Muscle layer of colon (tissue), 2 donors: ENCODE data around the gene SP6.

ENCODE experiments used
- H3K27ac ChIP-seq: one replicate; pipeline ENCODE4 v1.7.0; 2013; ENCODE audit warnings: low read depth, mild to moderate bottlenecking, low read length, moderate library complexity
- H3K27me3 ChIP-seq, 2 donors: one replicate each; pipeline ENCODE4 v1.7.0; 2013; ENCODE audit warnings: low read length in 2 of 2, mild to moderate bottlenecking in 2 of 2; ENCODE audit not compliant: insufficient read depth in 2 of 2, control insufficient read depth in 1 of 2
- H3K36me3 ChIP-seq: one replicate; pipeline ENCODE4 v1.7.0; 2013; ENCODE audit warnings: mild to moderate bottlenecking, low read length; ENCODE audit not compliant: insufficient read depth
- H3K4me1 ChIP-seq: one replicate; pipeline ENCODE4 v1.7.0; 2013; ENCODE audit warnings: mild to moderate bottlenecking, low read length; ENCODE audit not compliant: insufficient read depth
- H3K4me3 ChIP-seq, 2 donors: one replicate each; pipeline ENCODE4 v1.7.0; 2013; ENCODE audit warnings: low read length in 2 of 2, low read depth in 1 of 2, mild to moderate bottlenecking in 1 of 2, moderate library complexity in 1 of 2
- H3K9ac ChIP-seq: one replicate; pipeline ENCODE4 v1.7.0; 2013; ENCODE audit warnings: low read length
- H3K9me3 ChIP-seq: one replicate; pipeline ENCODE4 v1.7.0; 2013; ENCODE audit warnings: mild to moderate bottlenecking, low read length
- donor health status: abdominal sarcoma.
- donor health status: Adenocarcinoma of cecum.

Gene SP6

DNA sequence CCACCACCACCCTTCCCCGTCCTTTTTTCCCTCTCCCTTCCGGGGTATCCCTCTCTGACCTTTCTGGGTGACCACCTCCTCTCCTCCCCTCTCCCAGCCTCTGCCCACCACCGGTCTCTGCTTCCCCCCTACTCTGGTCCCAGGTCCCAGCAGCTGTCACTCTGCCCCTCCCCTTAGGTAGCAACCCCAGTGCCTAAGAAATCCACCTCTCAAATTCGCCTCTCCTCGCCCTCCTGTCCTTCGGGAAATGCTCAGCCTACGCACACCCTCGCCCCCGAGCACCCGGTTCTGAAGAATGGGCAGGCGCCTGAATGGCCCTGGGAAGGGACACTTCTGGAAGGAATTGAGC is 775 bp upstream of the SP6 start:
- no peaks in the 10 kb centered on the region for H3K4me1 ChIP-seq
- no peaks in the 10 kb centered on the region for H3K36me3 ChIP-seq
- H3K9ac ChIP-seq: no peak overlapping the region
- H3K27me3 ChIP-seq: peaks cover 58 to 98% of the 10 kb centered on the region in 2 donors
- H3K9me3 ChIP-seq: no peaks in the 10 kb centered on the region
- H3K4me3 ChIP-seq: no peak overlapping the region
- H3K27ac ChIP-seq: no peak overlapping the region

DNA sequence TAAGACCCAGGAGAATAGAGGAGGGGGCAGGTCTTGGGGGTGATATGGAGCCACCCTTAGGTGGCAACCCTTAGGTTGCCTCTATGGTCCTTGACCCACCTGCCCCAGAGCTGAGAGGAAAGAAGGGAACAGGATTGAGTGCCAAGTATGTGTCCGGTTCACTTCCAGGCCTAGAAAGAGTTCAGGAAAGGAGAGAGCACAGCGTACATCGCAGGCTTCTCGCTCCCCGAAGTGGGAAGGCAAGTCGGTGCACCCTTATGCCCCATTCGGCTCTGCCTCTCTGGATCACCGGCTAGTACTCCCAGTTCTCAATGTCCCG is 631 bp downstream of the SP6 start:
- H3K27ac ChIP-seq: no peak overlapping the region
- no peaks in the 10 kb centered on the region for H3K4me1 ChIP-seq
- H3K9ac ChIP-seq: no peak overlapping the region
- H3K27me3 ChIP-seq: peaks cover 56 to 97% of the 10 kb centered on the region in 2 donors
- no peaks in the 10 kb centered on the region for H3K36me3 ChIP-seq
- H3K4me3 ChIP-seq: no peak overlapping the region
- no peaks in the 10 kb centered on the region for H3K9me3 ChIP-seq

DNA sequence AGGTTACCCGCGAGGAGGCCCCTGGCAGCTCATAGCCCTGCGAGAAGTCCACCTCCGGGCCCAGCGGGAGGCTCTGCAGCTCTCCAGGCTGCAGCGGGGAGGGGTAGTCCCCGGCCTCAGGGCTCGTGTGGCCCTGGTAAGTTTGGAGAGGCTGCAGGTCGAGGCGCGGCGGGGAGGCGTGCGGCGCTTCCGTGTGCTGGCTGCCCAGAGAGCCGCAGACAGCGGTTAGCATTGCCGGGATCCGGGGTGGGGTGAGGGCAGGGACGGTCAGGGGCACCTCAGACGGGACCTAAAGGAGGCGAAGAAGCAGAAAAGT is 2.8 kb downstream of the SP6 start:
- H3K9ac ChIP-seq: no peak overlapping the region
- no peaks in the 10 kb centered on the region for H3K36me3 ChIP-seq
- H3K9me3 ChIP-seq: no peaks in the 10 kb centered on the region
- no peak overlapping the region for H3K27ac ChIP-seq
- H3K27me3 ChIP-seq: peaks cover 35 to 83% of the 10 kb centered on the region in 2 donors
- H3K4me1 ChIP-seq: no peaks in the 10 kb centered on the region
- no peak overlapping the region for H3K4me3 ChIP-seq

DNA sequence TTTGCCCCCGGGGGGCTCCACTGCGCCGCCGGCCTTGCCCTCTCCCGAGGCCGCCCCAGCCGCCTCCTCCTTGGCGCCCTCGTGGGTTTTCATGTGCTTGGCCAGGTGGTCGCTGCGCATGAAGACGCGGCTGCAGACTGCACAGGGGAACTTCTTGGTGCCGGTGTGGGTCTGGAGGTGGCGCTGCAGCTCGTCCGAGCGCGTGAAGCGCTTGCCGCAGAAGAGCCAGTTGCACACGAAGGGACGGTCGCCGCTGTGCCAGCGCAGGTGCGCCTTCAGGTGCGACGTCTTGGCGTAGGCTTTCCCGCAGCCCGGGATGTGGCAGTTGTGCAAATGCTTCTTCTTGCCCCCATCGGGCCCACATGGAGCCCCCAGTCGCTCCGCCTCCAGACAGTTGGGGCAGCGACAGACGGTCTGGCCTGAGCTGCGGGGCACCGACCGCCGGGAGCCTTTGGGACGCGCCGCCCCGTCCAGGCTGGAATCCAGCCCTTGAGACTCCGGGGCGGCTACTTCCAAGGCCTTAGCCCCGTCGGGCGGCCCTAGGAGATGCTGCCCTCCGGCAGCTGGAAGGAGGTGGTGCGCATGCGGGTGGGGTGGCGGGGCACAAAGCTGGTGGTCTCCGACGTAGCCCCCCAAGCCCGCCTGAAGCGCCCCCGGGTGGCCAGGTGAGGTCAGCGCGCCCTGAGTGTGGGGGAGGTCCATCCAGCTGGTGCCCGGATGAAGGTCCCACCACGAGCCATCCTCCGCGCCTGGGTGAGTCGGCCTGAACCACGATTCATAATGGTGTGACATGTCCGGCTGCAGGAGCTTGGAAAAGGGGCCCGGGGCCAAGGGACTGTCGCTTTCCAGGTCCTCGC is 3.4 kb downstream of the SP6 start:
- H3K9ac ChIP-seq: no peak overlapping the region
- H3K27ac ChIP-seq: no peak overlapping the region
- no peaks in the 10 kb centered on the region for H3K4me1 ChIP-seq
- H3K27me3 ChIP-seq: peaks cover 30 to 77% of the 10 kb centered on the region in 2 donors
- H3K36me3 ChIP-seq: no peaks in the 10 kb centered on the region
- H3K4me3 ChIP-seq: no peak overlapping the region
- no peaks in the 10 kb centered on the region for H3K9me3 ChIP-seq

DNA sequence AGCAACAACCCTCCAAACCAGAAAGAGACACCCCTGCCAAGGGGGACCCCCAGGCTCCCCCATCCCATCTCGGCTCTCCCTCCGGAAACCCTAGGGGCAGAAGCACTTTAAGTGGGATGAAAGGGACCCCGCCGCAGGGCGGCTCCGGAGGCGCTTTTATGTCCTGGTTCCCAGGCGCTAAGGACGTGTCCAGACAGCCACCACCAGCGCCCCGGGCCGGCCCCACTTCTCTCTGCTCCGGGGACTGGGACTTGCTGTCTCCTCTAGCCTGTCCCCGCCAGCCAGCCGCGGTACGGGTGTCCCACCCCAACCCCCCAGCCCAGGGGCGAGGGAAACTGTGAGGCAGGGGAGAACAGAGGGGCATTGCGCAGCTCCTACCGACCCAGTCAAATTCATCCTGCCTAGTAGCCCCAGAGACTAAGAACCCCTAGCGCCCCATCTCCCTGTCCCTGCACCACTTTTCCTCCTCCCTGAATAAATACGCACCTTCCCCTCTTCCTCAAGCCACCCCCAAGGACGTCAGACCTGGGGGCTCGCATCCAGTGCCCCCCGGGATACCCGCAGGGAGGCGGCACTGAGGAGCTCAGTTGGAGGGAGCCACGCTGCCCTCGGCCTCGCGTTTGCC is 4.1 kb downstream of the SP6 start:
- H3K9me3 ChIP-seq: no peaks in the 10 kb centered on the region
- H3K36me3 ChIP-seq: no peaks in the 10 kb centered on the region
- H3K9ac ChIP-seq: no peak overlapping the region
- peaks cover 22 to 69% of the 10 kb centered on the region in 2 donors for H3K27me3 ChIP-seq
- H3K27ac ChIP-seq: no peak overlapping the region
- H3K4me3 ChIP-seq: no peak overlapping the region
- H3K4me1 ChIP-seq: peaks cover 2% of the 10 kb centered on the region

DNA sequence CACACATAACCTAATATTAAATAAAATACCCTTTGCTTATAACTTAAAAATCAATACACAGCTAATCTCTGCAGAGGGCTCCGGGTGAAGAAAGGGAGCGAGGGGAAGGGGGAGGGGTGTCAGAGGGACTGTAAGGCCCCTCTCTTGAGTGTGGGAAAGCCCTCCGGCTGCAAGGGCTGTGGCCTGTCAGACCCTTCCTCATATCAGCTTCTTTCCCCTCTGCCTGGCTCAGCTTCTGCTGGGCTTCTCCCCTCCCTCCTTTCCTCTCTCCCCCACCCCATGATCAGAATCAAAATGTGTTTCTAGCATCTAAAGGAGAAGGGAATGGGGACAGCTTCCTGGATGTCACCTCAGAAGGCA is 5.3 kb downstream of the SP6 start:
- Histone ChIP-seq H3K27ac (no peak overlapping the region), H3K9me3 (no peaks in the 10 kb centered on the region), H3K4me3 (no peak overlapping the region), H3K4me1 (peaks cover 9% of the 10 kb centered on the region), H3K9ac (no peak overlapping the region), H3K27me3 (peaks cover 16 to 58% of the 10 kb centered on the region in 2 donors), H3K36me3 (no peaks in the 10 kb centered on the region)

DNA sequence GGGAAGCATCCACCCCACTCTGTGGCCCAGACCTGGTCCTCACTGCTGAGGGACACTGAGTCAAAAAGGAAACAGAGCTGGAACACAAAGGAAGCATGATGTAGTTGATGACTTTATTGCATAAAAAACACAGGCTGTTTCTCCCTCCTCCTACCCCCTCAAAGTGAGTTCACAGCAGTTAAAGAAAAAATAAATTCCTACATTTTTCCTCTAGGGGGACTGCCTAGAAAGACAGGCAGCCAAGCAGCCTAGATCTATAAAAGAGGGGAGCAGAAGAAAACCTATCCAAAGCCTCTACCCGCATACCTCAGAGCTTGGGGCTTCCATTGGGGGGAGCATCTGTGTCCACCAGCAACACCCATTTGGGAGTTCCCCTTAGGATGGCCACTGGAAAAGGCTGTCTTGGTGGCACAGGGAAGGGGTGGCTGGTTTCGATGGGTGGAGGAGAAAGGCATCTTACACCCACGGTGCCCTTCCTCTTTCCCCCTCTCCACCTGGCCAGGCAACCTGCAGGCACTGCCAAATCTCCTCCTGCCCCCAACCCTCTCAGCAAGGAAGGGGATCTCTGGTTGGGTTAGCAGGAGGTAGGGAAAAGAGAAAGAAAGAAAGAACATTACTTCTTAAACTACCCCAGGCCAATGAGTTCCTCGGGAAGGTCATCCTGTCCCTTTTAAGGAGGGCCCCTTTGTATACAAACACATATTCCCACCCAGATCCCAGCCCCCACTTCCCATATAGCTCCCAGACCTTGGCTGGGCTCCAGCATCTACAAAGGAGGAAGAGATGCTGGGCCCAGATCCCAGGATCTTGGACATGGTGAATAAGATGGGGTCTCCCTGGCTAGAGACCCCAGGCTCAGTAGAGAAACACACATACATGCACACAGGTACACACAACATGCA is 5.9 kb downstream of the SP6 start:
- Histone ChIP-seq H3K36me3 (no peaks in the 10 kb centered on the region), H3K4me3 (no peak overlapping the region), H3K9me3 (no peaks in the 10 kb centered on the region), H3K4me1 (peaks cover 15% of the 10 kb centered on the region), H3K9ac (no peak overlapping the region), H3K27ac (no peak overlapping the region), H3K27me3 (peaks cover 16 to 52% of the 10 kb centered on the region in 2 donors)

DNA sequence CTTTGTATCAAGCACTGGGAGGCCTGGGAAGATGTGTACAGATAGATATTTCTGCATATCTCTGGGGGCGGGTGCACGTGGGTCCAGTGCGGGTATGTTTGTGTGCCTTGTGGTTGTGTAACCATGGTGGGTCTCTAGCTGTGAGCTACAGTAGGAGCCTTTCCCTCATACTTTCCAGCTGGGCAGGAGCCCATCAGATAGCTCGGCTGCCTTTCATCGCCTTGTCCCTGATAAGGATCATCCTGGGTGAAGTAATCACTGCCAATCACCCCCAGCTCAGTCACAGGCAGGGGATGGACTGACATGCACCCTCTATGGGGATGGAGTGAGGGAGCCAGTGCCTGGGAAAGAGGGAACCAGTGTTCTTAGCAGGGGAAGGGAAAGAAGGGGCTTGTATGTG is 6.7 kb downstream of the SP6 start:
- H3K9ac ChIP-seq: no peak overlapping the region
- peaks cover 16 to 45% of the 10 kb centered on the region in 2 donors for H3K27me3 ChIP-seq
- H3K4me3 ChIP-seq: no peak overlapping the region
- H3K4me1 ChIP-seq: peaks cover 21% of the 10 kb centered on the region
- no peaks in the 10 kb centered on the region for H3K9me3 ChIP-seq
- H3K36me3 ChIP-seq: no peaks in the 10 kb centered on the region
- H3K27ac ChIP-seq: no peak overlapping the region

DNA sequence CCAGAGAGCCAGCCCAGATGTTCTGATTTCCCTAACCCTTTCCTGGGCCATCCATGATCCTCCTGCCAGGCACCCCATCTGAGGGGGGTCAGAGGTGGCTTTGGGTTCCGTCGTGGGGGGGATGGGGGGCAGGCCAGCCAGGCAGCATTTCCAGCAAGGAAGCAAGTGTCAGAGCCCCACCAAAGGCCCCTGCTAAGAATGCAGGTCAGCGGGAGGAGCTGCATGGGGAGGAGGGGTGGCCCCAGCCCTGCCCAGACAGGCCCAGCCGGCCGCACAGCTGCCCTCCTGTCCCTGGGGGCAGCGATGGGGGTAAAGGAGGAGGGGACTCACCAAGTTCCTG is 7.6 kb downstream of the SP6 start:
- Histone ChIP-seq H3K4me1 (peaks cover 21% of the 10 kb centered on the region), H3K9me3 (no peaks in the 10 kb centered on the region), H3K27ac (no peak overlapping the region), H3K36me3 (peaks cover 5% of the 10 kb centered on the region), H3K4me3 (no peak overlapping the region), H3K9ac (no peak overlapping the region), H3K27me3 (peaks cover 16 to 37% of the 10 kb centered on the region in 2 donors)

DNA sequence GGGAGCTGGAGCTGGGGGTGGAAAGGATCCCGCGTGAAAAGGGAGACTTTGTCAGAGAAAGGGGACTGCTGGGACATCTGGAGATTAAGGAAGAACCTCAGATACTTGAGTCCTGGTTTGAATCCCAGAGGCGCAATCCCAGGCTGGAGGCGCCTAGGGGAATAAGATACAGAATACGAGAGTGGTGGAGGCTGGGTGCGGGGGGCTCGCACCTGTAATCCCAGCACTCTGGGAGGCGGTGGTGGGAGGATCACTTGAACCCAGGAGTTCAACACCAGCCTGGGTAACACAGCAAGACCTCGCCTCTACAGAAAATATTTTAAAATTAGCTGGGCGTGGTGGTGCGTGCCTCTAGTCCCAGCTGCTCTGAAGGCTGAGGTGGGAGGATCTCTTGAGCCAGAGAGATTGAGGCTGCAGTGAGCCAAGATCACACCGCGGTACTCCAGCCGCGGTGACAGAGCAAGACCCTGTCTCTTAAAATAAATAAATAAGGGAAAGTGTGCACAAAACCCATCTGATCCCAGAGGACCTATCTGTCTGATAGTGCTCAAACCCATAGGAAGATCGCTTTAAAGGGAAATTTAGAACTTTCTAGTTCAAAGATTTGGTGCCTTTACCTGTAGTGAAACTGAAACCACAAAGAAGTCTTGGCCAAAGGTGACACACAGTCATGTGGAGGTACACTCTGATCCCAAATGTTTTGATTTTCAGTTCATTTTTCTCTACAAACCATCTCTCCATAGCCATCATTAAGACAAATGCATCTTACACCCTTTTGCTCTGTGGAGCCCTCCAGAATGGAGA is 9.3 kb downstream of the SP6 start:
- Histone ChIP-seq H3K36me3 (peaks cover 10% of the 10 kb centered on the region), H3K27me3 (peaks cover 11 to 20% of the 10 kb centered on the region in 2 donors), H3K4me1 (peaks cover 21% of the 10 kb centered on the region), H3K27ac (peak overlapping the region; percentile 82), H3K9ac (peak overlapping the region; percentile 49), H3K9me3 (no peaks in the 10 kb centered on the region), H3K4me3 (peak overlapping the region; percentile 59 to 89)
